ENCODE data around the gene TNFRSF4.

DNA sequence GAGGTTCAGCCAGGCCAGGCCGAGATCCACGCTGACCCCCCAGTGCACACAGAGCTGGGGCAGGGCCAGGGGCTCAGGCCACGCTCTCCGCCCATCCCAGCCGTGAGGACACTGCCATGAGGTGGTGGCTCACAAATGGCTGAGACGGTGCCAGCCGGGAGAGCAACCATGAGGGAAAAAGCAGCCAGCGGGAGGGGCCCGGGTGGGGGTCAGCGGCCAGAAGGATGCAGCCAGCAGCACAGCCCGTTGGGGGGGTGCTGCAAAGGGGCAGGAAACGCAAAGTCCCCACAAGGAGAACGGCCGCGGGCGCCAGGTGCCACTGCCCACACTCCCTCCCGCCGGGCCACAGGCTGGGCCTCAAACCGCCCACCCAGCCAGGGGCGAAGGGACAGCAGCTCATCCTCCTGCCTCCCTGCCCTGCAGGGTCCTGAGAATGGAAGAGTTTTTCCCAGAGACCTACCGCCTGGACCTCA is 32.0 kb downstream of the TNFRSF4 start:
- TF ChIP-seq POLR2AphosphoS5 (IDR thresholded peaks at IDR 0.05) (no peak), POLR2A (IDR thresholded peaks at IDR 0.05) (no peak), EP300 (IDR thresholded peaks at IDR 0.05) (no peak)
- TF ChIP-seq, protein P1, sequence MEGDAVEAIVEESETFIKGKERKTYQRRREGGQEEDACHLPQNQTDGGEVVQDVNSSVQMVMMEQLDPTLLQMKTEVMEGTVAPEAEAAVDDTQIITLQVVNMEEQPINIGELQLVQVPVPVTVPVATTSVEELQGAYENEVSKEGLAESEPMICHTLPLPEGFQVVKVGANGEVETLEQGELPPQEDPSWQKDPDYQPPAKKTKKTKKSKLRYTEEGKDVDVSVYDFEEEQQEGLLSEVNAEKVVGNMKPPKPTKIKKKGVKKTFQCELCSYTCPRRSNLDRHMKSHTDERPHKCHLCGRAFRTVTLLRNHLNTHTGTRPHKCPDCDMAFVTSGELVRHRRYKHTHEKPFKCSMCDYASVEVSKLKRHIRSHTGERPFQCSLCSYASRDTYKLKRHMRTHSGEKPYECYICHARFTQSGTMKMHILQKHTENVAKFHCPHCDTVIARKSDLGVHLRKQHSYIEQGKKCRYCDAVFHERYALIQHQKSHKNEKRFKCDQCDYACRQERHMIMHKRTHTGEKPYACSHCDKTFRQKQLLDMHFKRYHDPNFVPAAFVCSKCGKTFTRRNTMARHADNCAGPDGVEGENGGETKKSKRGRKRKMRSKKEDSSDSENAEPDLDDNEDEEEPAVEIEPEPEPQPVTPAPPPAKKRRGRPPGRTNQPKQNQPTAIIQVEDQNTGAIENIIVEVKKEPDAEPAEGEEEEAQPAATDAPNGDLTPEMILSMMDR (IDR thresholded peaks at IDR 0.05): no peak

All from upper lobe of left lung (tissue), 4 donors.